Kidney (tissue), 14 donors: ENCODE results near the gene GTSE1. TPM values are rescaled to one million over a fixed set of nuclear protein-coding genes. Genes with fewer than 3 reads are reported as not detected.

Experiments used
- DNase-seq, 5 donors: peaks; one replicate each; pipeline ENCODE4 v3.0.0-alpha.2; 2013 to 2020
- FAIRE-seq: peaks from 2 replicates; lab custom pipeline; 2012; peaks lifted over from hg19 to GRCh38; lab: Jason Lieb, UNC
- H3K27ac ChIP-seq, 2 donors: one replicate each; pipeline ENCODE4 v1.7.0; 2013; ENCODE audit warnings: low read depth in 2 of 2, low read length in 2 of 2, inconsistent platforms in 1 of 2
- H3K27me3 ChIP-seq: one replicate; pipeline ENCODE4 v1.7.1; 2013; ENCODE audit warnings: low read length, inconsistent platforms; ENCODE audit not compliant: control insufficient read depth, insufficient read depth
- H3K36me3 ChIP-seq, 3 donors: one replicate each; pipeline versions ENCODE4 v1.7.0 to v1.7.1; 2013; ENCODE audit warnings: low read length in 3 of 3, control low read depth in 1 of 3, inconsistent platforms in 1 of 3; ENCODE audit not compliant: insufficient read depth in 3 of 3, control insufficient read depth in 2 of 3
- H3K4me1 ChIP-seq, 3 donors: one replicate each; pipeline versions ENCODE4 v1.7.0 to v1.7.1; 2013; ENCODE audit warnings: low read length in 3 of 3, inconsistent platforms in 1 of 3, low read depth in 1 of 3; ENCODE audit not compliant: control insufficient read depth in 2 of 3, insufficient read depth in 2 of 3
- H3K4me3 ChIP-seq, 3 donors: one replicate each; pipeline versions ENCODE4 v1.7.0 to v1.8.1; 2013; ENCODE audit warnings: low read length in 3 of 3, control low read depth in 1 of 3, inconsistent platforms in 1 of 3
- H3K9ac ChIP-seq, 3 donors: one replicate each; pipeline versions ENCODE4 v1.7.0 to v1.7.1; 2013; ENCODE audit warnings: low read length in 3 of 3, control low read depth in 1 of 3, inconsistent platforms in 1 of 3
- H3K9me3 ChIP-seq, 3 donors: one replicate each; pipeline versions ENCODE4 v1.7.0 to v1.7.1; 2013; ENCODE audit warnings: low read length in 3 of 3, control low read depth in 1 of 3, inconsistent platforms in 1 of 3; ENCODE audit not compliant: control insufficient read depth in 2 of 3, insufficient read depth in 1 of 3
- intact Hi-C: fragments of 100-400 bp; cut with DNase I; formaldehyde crosslinking; loops from one replicate; pipeline ENCODE4 v1.11.1; 2022
- polyA plus RNA-seq: library from polyadenylated mRNA; stranded (reverse); fragments of 350-450 nt; fragmentation: Illumina TruSeq; extraction: RNeasy Lipid Tissue Mini Kit (QIAGEN cat#74804); gene quantifications from one replicate; pipeline ENCODE4 v1.2.3, GENCODE V29; 2014; ENCODE audit warnings: low read depth, low replicate concordance; ENCODE audit not compliant: insufficient read depth
- total RNA-seq: library from RNA; stranded (reverse); fragmentation: NEBNext Ultra II Directional; extraction: Animal tissue kit (Norgen Biotek cat#: 25700); gene quantifications from one replicate; pipeline ENCODE4 v1.2.1, GENCODE V29; 2021
- TF ChIP-seq, protein P1 (sequence below): IDR thresholded peaks from 3 replicates; pipeline ENCODE4 v1.5.1; 2012; ENCODE audit warnings: mild to moderate bottlenecking, moderate library complexity, borderline replicate concordance; ENCODE audit not compliant: insufficient read depth; ENCODE audit errors: extremely low read depth
- donor health status: control.
- donor health status: control.
- donor health status: control.
- donor health status: control.
- donor health status: control.
- donor health status: DM: yes; HTN: yes; CAD: no.
- donor health status: Normal renal cell carcinoma (clear cell type).

The GTSE1 gene
- total and polyA plus RNA-seq, 2 donors from 2014 or later, result 0.41 to 0.94 TPM

DNA sequence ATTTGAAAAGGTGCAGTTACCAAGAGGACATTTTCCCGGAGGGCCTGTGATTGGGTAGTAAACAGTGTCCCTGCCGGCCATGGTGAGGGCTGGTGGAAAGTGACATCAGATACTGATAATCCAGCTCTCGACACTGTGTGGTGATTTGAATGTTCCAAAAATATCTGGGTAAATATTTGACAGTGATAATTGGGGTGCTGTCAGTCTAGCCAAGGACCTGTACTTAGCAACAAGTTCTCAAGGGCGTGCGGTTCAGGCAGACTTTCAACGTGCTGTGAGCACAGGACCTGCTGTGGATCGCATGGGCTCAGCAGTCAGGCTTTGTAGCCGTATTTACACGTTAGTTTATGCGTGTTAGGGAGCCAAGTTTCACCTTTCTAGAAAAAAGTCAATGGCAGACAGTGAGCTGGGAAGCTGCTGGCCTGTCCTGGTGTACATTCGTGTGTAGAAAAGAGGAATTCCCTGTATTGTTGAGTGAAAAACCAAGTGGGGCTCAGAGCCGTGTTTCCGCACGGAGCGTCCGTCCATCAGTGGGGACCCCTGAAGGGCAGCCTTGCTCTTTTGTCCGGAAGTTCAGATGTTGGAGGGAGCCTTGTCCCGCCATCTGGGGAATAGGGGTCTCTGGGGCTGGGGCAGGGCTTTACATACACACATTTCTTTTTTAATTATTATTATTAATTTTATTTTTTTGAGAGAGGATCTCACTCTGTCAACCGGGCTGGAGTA, 50.2 kb downstream of the GTSE1 start:
- peaks cover 2 to 66% (median 41%) of the 10 kb centered on the region in 3 donors for H3K36me3 ChIP-seq
- intact Hi-C loops, result no loop called here
- peak in 1 of 5 donors; percentile 49 for DNase-seq
- H3K4me3 ChIP-seq, result no peak overlapping the region
- no peaks in the 10 kb centered on the region for H3K27me3 ChIP-seq
- no peaks in the 10 kb centered on the region for H3K4me1 ChIP-seq
- no peak for FAIRE-seq
- H3K9ac ChIP-seq, result no peak overlapping the region
- H3K27ac ChIP-seq, result no peak overlapping the region
- TF ChIP-seq, protein P1, sequence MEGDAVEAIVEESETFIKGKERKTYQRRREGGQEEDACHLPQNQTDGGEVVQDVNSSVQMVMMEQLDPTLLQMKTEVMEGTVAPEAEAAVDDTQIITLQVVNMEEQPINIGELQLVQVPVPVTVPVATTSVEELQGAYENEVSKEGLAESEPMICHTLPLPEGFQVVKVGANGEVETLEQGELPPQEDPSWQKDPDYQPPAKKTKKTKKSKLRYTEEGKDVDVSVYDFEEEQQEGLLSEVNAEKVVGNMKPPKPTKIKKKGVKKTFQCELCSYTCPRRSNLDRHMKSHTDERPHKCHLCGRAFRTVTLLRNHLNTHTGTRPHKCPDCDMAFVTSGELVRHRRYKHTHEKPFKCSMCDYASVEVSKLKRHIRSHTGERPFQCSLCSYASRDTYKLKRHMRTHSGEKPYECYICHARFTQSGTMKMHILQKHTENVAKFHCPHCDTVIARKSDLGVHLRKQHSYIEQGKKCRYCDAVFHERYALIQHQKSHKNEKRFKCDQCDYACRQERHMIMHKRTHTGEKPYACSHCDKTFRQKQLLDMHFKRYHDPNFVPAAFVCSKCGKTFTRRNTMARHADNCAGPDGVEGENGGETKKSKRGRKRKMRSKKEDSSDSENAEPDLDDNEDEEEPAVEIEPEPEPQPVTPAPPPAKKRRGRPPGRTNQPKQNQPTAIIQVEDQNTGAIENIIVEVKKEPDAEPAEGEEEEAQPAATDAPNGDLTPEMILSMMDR, result no peak
- no peaks in the 10 kb centered on the region for H3K9me3 ChIP-seq

DNA sequence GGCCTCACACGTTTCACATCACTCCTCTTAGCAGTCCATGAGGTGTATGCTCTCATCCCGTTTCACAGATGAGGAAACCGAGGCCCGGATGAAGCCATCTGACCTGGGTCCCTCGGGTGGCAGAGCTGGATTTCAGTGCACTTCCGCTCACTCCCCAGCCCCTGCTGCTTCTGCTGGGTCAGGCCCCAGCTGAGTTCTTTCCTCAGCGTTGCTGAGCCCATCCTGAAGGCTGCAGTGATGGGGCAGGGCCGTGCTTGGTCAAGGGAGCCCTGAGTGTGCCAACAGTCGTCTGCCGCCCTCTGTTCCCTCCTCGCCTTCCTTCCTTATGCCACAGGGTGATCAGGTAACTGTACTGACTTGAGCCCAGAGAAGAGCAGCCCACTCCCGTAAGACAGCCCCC, 51.0 kb downstream of the GTSE1 start:
- Histone ChIP-seq H3K4me1 (no peaks in the 10 kb centered on the region), H3K27ac (no peak overlapping the region), H3K27me3 (no peaks in the 10 kb centered on the region), H3K9ac (no peak overlapping the region), H3K4me3 (no peak overlapping the region), H3K9me3 (no peaks in the 10 kb centered on the region), H3K36me3 (peaks cover 2 to 69% (median 47%) of the 10 kb centered on the region in 3 donors)
- TF ChIP-seq, protein P1, result no peak
- intact Hi-C loops, result no loop called here
- DNase-seq (peak in 1 of 5 donors; percentile 35), FAIRE-seq (no peak)

DNA sequence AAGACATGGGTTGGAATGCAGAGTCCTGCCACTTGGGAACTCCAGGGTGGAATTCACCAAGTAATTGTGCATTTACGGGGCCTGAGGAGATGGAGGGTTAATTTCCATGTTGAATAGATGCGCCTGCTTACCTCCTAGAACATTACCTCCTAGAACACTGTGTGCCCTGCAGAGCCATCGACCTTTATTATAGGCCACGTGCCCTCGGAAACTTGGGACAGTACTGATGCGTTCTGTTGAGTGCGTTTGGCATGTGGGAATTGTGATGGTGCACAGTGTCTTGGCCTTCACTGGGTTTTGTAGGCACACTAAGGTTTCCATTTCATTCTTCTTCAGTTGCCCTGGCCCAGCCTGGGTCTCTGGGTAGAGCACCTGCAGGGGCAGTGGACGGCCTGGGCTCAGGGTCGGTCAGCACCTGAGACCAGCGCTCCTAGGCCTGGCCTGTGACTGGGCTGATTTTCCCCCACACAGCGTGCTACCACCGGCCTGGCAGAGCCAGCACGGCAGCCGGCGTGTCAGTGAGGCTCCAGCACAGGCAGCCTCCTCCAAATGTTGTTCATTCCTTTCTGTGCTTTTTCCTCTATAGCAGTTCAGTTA, 51.5 kb downstream of the GTSE1 start:
- no peak overlapping the region for H3K4me3 ChIP-seq
- no peak for FAIRE-seq
- peak in 1 of 5 donors; percentile 42 for DNase-seq
- no peak overlapping the region for H3K9ac ChIP-seq
- H3K4me1 ChIP-seq, result no peaks in the 10 kb centered on the region
- intact Hi-C loops, result no loop called here
- TF ChIP-seq, protein P1, result no peak
- no peak overlapping the region for H3K27ac ChIP-seq
- peaks cover 3 to 75% (median 50%) of the 10 kb centered on the region in 3 donors for H3K36me3 ChIP-seq
- H3K9me3 ChIP-seq, result no peaks in the 10 kb centered on the region
- no peaks in the 10 kb centered on the region for H3K27me3 ChIP-seq
